Measurements from ENCODE around the gene FAM227B.

Gene FAM227B

GRCh38 chr15:49282366-49282765 lies 338.3 kb downstream of the FAM227B start:
- DNase-seq, result no peak

DNA sequence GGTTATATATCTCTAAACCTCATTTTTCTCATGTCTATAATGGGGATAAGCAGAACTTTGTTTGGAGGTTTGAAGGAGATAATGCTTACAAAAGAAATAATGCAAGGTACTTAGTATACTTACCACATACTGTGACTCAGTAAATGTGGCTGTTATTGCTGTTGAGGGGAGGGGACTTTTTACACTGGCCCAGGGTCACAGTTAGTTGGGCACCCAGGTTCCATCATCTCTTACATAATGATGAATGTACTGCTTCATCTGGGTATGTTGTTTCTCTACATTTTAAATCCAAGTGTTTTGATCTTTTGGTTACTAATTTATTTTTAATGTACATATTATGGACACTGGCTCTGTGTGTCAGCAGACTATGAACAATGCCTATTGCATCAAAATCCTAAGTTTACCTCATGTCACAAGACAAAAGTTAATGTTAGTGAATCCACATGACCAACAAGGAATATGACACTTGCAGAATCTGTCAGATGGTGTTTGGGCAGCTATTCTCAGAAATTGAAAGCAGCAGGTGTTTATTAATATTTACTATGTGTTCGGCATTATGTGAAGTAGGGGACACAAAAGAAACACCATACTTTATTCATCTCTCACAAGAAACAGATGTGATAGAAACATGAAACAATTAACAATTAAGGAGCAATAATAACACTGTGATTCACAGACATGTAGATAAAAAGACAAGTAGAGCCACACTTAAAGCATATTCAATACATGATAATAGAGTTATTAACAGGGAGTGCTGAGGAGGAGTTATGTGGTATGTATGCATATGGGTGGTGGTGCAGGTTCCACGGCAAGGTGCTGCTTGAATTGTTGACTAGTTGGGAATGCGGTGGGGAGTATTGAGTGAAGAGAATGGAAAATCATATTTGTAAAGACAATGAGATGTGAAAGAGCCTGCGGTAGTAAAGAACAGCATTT lies 340.8 kb downstream of the FAM227B start:
- DNase-seq, result no peak

- DNase-seq, result no peak
Observed at GRCh38 chr15:49278751-49279150, 341.9 kb downstream of the FAM227B start.
